ENCODE measurements around the gene BCAM.

DNA sequence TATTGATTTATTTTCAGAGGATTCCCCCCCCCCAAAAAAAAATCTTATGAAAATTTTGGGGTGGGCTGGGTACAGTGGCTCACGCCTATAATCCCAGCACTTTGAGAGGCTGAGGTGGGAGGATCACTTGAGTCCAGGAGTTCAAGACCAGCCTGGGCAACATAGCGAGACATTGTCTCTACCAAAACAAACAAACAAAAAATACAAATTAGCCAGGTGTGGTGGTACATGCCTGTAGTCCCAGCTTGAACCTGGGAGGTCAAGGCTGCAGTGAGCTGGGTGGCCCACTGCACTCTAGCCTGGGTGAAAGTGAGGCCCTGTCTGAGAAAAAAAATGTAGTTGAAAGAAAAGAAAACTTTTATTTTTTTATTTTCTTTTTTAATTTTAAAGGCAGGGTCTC lies 55.1 kb downstream of the BCAM start:
- TF ChIP-seq CTCF (conservative IDR thresholded peaks at IDR 0.05; ENCODE audit: low read depth, low read length) (no peak), EZH2phosphoT487 (IDR thresholded peaks at IDR 0.05; ENCODE audit: borderline replicate concordance, low read length) (no peak)
